Astrocyte of the spinal cord (primary cell): ENCODE data around the gene SNX24.
"Not testable (repeated sequence)": the region's sequence is repeated elsewhere in the genome, so short reads cannot be mapped to it uniquely, and the experiment has no call there.

Experiments
- DNase-seq: peaks from one replicate; pipeline ENCODE4 v3.0.0; 2011; ENCODE audit warnings: low read depth, low spot score
- H3K4me3 ChIP-seq: 2 replicates; pipeline ENCODE4 v1.5.1; 2011; ENCODE audit warnings: low read depth, mild to moderate bottlenecking, low read length, moderate library complexity
- CTCF ChIP-seq: IDR thresholded peaks from 2 replicates; pipeline ENCODE4 v1.5.1; 2012; ENCODE audit warnings: low read depth, mild to moderate bottlenecking, low read length, inconsistent platforms
- in situ Hi-C: cut with HindIII; loops from 2 replicates; pipeline ENCODE4 v1.10.0; 2017; ENCODE audit warnings: low sequenced_read_pairs

SNX24 gene

GRCh38 chr5:122846051-122846550 lies 688 bp downstream of the SNX24 start:
- peak overlapping the region; percentile 66 for H3K4me3 ChIP-seq
- no peak for TF ChIP-seq CTCF
- DNase-seq = peak; percentile 58
- in situ Hi-C loops = no loop called here

GRCh38 chr5:122847687-122848081 lies 2.3 kb downstream of the SNX24 start:
- no peak overlapping the region for H3K4me3 ChIP-seq
- DNase-seq = no peak
- in situ Hi-C loops = no loop called here
- TF ChIP-seq CTCF = no peak

- TF ChIP-seq CTCF = no peak
- in situ Hi-C loops = no loop called here
- no peak for DNase-seq
- no peak overlapping the region for H3K4me3 ChIP-seq
Measured at GRCh38 chr5:122849771-122850170, 4.4 kb downstream of the SNX24 start.

- in situ Hi-C loops, H3K4me3 ChIP-seq, DNase-seq: not testable (repeated sequence)
Measured at GRCh38 chr5:122857538-122857937, 12.1 kb downstream of the SNX24 start.

- H3K4me3 ChIP-seq = no peak overlapping the region
- no peak for DNase-seq
- TF ChIP-seq CTCF = no peak
- in situ Hi-C loops = no loop called here
Measured at GRCh38 chr5:122858451-122858850, 13.0 kb downstream of the SNX24 start.

GRCh38 chr5:122863240-122863639 lies 17.8 kb downstream of the SNX24 start:
- no peak overlapping the region for H3K4me3 ChIP-seq
- no peak for TF ChIP-seq CTCF
- no peak for DNase-seq
- in situ Hi-C loops = no loop called here

- no peak for TF ChIP-seq CTCF
- no peak for DNase-seq
- in situ Hi-C loops = no loop called here
- no peak overlapping the region for H3K4me3 ChIP-seq
Measured at GRCh38 chr5:122863721-122864120, 18.3 kb downstream of the SNX24 start.
